Measurements from ENCODE around the gene NPHP1.
"Not testable (repeated sequence)": the region's sequence is repeated elsewhere in the genome, so short reads cannot be mapped to it uniquely, and the experiment has no call there.

Gene NPHP1

DNA sequence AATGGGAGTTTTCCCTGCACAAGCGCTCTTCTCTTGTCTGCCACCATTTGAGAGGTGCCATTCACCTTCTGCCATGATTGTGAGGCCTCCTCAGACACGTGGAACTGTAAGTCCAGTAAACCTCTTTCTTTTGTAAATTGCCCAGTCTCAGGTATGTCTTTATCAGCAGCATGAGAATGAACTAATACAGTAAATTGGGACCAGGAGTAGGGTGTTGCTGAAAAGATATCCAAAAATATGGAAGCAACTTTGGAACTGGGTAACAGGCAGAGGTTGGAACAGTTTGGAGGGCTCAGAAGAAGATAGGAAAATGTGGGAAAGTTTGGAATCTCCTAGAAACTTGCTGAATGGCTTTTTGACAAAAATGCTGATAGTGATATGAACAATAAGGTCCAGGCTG is 50.6 kb downstream of the NPHP1 start:
- Mint-ChIP-seq H3K4me1 (peaks cover 38% of the 10 kb centered on the region), H3K9me3 (peaks cover 15% of the 10 kb centered on the region)

DNA sequence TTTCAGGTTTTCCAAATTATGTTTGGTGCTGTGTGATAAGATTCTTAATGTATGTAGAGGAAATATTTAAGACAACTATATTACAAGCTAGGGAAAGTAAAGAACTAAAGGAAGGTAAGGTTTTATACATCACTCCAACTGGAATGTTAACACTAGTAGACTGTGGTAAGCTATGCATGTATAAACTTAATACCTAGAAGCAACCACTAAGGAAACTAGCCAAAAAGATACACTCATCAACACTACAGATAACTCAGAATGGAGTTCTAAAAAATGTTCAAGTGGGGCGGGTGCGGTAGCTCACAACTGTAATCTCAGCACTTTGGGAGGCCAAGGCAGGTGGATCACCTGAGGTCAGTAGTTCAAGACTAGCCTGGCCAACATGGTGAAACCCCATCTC is 51.4 kb downstream of the NPHP1 start:
- H3K36me3 Mint-ChIP-seq = peaks cover 5% of the 10 kb centered on the region
- no peak overlapping the region for H3K4me3 Mint-ChIP-seq
- peaks cover 39% of the 10 kb centered on the region for H3K4me1 Mint-ChIP-seq
- H3K27ac Mint-ChIP-seq = peak overlapping the region; percentile 18
- H3K9me3 Mint-ChIP-seq = peaks cover 15% of the 10 kb centered on the region
- H3K27me3 Mint-ChIP-seq = peaks cover 1% of the 10 kb centered on the region

More for the DNA sequence above, 50.6 kb downstream of the NPHP1 start:
- H3K27me3 Mint-ChIP-seq, H3K4me3 Mint-ChIP-seq, H3K36me3 Mint-ChIP-seq, H3K27ac Mint-ChIP-seq: not testable (repeated sequence)

DNA sequence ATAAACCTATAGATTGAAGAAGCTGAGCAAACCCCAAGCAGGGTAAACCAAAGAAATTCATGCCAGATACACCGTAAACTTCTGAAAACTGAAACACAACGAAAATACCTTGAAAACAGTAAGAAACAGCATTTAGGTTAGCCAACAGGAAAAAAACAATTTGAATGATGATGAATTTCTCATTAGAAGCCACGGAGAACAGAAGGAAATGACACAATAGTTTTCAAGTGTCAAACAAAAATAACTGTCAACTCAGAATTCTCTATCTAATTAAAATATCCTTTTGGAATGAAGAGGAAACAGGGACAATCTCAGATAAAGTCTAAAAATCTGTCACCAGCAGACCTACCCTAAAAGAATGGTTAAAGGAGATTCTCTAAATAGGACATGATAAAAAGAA is 51.9 kb downstream of the NPHP1 start:
- H3K4me1 Mint-ChIP-seq = peaks cover 39% of the 10 kb centered on the region

DNA sequence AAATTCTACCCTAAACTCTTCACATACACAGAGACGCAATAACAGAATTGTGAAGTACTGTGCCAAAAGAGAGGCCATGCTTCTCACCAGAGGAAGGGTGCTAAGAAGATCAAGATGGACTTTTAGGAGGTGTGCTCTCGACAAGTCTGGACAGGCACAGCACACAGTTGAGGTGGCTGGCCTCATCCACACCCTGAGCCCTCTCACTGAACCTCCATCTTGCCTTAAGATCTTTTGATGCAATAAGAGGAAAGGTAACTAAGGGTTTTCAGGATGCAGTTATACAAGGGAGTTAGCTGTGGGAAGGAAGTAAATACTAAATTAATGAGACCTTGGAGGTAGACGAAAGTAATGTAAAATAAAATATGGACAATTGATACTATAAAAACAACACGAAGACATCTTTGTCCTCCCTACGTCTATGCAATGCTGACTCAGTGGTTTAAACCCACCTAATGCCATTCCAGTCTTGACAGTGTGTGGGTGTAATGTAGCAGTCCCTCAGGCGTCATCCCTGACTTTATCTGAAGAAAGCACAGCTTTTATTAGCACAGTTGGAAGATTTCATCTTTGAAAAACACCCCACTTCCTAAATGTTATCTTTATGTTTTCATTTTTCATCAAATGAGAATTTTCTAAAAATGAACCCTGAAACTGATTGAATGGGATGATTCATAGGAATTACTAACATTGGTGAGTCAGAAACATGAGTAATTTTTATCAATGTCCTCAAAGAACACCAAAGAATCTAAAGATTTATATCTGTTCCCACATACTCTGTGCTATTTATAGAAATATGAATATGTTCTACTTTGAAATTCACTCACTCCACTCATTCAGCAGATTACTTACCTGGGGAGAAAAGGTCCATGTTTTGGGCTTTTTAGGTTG is 55.2 kb downstream of the NPHP1 start:
- H3K27ac Mint-ChIP-seq = peak overlapping the region; percentile 95
- peaks cover 15% of the 10 kb centered on the region for H3K9me3 Mint-ChIP-seq
- H3K4me1 Mint-ChIP-seq = peaks cover 37% of the 10 kb centered on the region
- peaks cover 3% of the 10 kb centered on the region for H3K36me3 Mint-ChIP-seq
- no peaks in the 10 kb centered on the region for H3K27me3 Mint-ChIP-seq
- H3K4me3 Mint-ChIP-seq = peak overlapping the region; percentile 66

More for the DNA sequence above, 51.9 kb downstream of the NPHP1 start:
- Mint-ChIP-seq H3K27me3 (peaks cover 1% of the 10 kb centered on the region), H3K27ac (no peak overlapping the region), H3K9me3 (peaks cover 15% of the 10 kb centered on the region), H3K36me3 (peaks cover 5% of the 10 kb centered on the region), H3K4me3 (no peak overlapping the region)

DNA sequence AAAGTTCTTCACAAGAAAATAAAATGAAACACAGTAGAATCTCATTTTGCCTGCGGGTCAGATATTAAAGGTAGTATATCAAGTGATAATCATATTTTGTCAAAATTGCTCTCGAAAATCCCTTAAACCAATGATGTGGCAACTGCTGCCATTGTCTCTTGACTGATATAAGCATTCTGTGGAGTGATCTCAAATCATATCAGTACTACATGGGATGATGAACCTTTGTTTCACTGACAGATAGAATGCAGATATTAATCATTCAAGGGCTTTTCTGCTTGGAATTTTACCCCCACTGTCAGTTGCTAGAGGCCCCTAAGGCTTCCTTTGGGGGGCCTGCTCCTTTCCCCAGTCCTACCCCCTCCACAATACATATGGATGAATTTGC is 57.9 kb downstream of the NPHP1 start:
- Mint-ChIP-seq H3K4me3 (no peak overlapping the region), H3K27me3 (no peaks in the 10 kb centered on the region), H3K4me1 (peaks cover 25% of the 10 kb centered on the region), H3K36me3 (no peaks in the 10 kb centered on the region), H3K9me3 (no peaks in the 10 kb centered on the region), H3K27ac (peak overlapping the region; percentile 41)

DNA sequence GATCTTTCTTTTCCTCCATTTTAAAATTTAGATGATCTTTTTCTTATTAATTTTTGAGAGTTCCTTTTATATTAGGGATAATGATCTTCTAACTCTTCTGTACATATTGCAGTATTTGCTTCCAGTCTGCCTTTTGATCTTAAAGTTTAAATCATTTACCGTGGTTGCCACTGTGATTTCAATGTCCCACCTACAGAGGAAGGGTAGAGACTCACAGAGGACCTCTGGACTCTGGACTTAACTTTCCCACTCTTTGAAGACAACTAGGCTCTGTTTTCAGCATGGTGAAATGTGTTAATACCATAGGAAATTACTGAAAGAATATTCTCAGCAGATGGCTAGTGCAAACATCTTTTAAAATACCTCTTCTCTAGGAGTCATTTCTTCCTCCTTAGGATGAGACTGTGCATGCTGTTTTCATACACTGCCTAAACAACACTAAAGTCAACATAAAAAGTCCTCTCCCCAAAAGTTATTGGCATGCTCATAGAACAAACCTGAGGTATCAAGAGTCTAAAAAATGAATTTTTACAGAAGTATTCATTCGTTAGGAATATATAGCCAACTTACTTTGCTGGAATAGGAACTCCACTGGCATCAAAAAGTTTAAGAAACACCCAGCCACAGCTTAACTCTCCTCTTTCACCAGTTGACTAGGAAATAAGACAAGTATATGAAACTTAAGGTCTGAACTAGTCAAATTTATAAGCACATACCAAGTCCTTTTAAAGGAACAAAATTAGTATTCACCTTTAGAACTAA is 58.4 kb downstream of the NPHP1 start:
- Mint-ChIP-seq H3K4me3 (no peak overlapping the region), H3K4me1 (peaks cover 25% of the 10 kb centered on the region), H3K9me3 (no peaks in the 10 kb centered on the region), H3K27ac (no peak overlapping the region), H3K27me3 (no peaks in the 10 kb centered on the region), H3K36me3 (no peaks in the 10 kb centered on the region)

DNA sequence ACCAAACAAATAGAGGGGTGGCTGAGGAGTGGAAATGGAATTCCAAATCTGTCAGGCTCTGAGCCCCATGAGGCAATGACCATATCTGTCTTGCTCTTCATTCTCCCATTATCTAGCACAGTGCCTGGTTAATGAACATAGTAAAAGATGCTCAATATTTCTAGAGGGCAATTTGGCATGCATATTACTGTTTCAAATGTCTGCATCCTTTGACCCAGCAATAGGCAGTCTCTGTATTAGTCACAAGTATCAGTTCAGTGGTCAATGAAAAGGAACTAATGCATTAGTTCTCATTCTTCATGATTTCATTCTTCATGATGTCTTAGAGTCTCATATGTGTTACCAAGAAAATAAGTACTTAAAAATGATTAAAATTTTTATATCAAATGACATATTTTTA is 60.8 kb downstream of the NPHP1 start:
- Mint-ChIP-seq H3K9me3 (no peaks in the 10 kb centered on the region), H3K27ac (no peak overlapping the region)

DNA sequence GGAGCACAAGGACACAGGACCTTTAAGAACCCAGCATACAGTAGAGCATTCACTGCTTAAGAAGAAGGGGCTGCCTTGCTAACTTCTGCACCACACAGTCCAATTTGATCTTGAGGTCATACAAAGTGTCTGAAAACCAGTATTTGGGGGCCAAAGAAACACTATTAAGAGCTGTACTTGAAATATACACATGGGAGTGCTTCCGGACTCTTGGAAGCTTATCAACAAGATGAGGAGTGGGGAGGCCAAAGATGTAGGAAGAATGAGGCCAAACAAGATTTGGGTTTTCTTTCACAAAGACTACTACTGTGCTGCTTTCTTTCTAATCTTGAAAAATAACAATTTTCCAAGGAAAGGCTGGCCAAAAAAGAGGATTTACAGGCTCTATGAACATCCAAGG is 64.4 kb downstream of the NPHP1 start:
- H3K4me1 Mint-ChIP-seq = no peaks in the 10 kb centered on the region
- H3K27me3 Mint-ChIP-seq = no peaks in the 10 kb centered on the region
- H3K4me3 Mint-ChIP-seq = no peak overlapping the region
- H3K27ac Mint-ChIP-seq = no peak overlapping the region
- no peaks in the 10 kb centered on the region for H3K9me3 Mint-ChIP-seq
- no peaks in the 10 kb centered on the region for H3K36me3 Mint-ChIP-seq

More for the DNA sequence above, 60.8 kb downstream of the NPHP1 start:
- Mint-ChIP-seq H3K4me1 (peaks cover 13% of the 10 kb centered on the region), H3K36me3 (no peaks in the 10 kb centered on the region), H3K27me3 (no peaks in the 10 kb centered on the region), H3K4me3 (no peak overlapping the region)

DNA sequence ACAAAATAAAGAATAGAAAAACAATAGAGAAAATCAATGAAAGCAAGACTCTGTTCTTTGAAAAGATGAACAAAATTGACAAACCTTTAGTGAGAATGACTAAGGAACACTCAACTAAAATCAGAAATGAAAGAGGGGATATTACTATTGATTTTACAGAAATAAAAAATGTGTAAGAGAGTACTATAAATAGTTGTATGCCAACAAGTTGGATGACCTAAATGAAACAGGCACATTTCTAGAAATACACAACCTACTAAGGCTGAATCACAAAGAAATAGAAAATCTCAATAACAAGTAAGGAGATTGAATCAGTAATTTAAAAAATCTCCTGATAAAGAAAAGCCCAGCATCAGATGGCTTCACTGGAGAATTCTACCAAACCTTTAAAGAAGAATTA is 70.8 kb downstream of the NPHP1 start:
- Mint-ChIP-seq H3K9me3 (peaks cover 7% of the 10 kb centered on the region), H3K27ac (peak overlapping the region; percentile 73), H3K4me1 (peaks cover 3% of the 10 kb centered on the region), H3K27me3 (peaks cover 2% of the 10 kb centered on the region), H3K36me3 (peaks cover 5% of the 10 kb centered on the region), H3K4me3 (no peak overlapping the region)

DNA sequence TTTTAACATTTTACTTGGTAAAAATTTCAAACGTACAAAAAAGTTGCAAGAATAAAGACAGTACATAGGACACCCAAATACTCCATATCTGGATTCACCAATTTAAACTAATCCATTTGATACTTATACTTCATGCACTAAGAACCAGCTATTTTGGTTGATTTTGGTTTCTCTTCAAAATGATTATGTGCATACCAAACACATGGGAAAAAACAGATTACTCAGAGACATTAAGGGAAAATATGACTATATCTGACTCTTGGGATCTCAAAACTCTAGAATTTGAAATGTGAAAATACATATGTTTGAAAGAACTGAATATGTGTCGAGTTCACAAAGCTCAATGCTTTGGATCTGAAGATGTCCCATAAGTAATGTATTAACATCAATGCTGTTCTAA is 73.6 kb downstream of the NPHP1 start:
- Mint-ChIP-seq H3K4me1 (peaks cover 3% of the 10 kb centered on the region), H3K4me3 (no peak overlapping the region), H3K9me3 (peaks cover 7% of the 10 kb centered on the region), H3K27me3 (peaks cover 2% of the 10 kb centered on the region), H3K36me3 (peaks cover 5% of the 10 kb centered on the region), H3K27ac (peak overlapping the region; percentile 36)

DNA sequence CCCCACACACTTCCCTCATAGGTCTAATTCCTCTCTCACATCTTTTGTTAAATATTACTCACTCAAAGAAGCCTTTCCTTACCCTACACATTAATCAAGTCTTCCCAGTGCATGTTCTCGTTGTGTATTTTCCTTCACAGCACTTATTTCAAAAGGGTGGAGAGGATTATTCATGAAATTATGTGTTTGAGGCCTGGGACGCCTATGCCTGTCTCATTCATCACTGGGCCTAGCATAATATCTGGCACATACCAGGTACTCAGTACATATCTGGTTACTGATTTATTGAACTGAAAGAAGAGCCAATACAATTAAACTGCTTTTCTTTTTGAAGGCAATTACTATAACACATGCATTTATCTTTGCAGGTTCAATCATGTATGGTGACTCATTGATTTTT is 74.1 kb downstream of the NPHP1 start:
- peaks cover 3% of the 10 kb centered on the region for H3K4me1 Mint-ChIP-seq
- H3K4me3 Mint-ChIP-seq = no peak overlapping the region
- H3K27ac Mint-ChIP-seq = no peak overlapping the region
- peaks cover 2% of the 10 kb centered on the region for H3K27me3 Mint-ChIP-seq
- peaks cover 7% of the 10 kb centered on the region for H3K9me3 Mint-ChIP-seq
- H3K36me3 Mint-ChIP-seq = peaks cover 5% of the 10 kb centered on the region

DNA sequence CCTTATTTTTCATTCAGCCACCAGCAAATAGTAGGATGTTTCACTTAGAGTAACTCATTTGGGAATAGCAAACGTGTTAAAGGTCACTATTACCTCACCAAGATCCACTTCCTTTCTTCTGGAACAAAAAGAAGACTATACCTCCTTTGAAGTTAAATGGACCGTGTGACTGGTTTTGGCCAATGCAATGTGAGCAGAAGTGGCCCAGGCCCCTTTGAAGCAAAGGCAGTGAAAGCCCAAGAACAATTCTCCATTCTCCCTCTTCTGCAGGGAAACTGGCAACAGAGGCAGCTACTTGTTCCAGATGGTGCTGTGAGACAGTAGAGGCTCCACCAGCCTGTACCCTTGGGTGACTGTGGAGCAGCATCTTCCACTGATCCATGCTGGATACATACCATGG is 77.9 kb downstream of the NPHP1 start:
- Mint-ChIP-seq H3K9me3 (no peaks in the 10 kb centered on the region), H3K36me3 (peaks cover 3% of the 10 kb centered on the region), H3K27ac (no peak overlapping the region), H3K4me1 (no peaks in the 10 kb centered on the region), H3K27me3 (no peaks in the 10 kb centered on the region), H3K4me3 (no peak overlapping the region)

DNA sequence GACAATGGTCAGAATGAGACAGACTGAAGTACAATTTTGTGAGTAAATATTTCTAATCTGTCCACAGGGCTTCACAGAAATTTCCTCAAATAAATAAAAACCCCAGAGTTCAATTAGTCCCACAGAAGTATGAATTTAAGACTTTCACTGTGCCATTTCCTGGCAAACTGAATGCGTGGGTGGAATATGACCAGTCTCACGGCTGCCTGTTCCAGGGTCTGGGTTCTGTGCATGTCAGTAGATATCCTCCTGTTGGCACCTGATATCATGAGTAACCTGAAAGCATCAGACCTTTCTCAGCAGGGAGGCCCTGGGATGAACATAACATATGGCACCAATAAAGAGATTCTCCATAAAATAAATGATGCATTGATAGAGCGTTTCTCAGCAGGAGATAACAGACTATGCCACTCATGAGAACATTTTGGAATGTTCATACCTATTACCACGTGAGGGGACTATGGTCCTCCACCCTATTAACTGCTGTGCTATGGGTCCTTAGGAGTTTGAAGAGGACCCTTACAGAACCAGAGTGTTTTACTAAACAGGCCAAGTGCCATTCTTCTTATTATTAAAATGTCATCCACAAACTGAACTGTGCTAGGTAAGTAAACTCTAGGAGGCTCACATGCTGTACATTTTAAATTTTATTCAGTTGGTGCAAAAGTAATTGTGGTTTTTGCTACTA is 78.6 kb downstream of the NPHP1 start:
- peaks cover 2% of the 10 kb centered on the region for H3K36me3 Mint-ChIP-seq

DNA sequence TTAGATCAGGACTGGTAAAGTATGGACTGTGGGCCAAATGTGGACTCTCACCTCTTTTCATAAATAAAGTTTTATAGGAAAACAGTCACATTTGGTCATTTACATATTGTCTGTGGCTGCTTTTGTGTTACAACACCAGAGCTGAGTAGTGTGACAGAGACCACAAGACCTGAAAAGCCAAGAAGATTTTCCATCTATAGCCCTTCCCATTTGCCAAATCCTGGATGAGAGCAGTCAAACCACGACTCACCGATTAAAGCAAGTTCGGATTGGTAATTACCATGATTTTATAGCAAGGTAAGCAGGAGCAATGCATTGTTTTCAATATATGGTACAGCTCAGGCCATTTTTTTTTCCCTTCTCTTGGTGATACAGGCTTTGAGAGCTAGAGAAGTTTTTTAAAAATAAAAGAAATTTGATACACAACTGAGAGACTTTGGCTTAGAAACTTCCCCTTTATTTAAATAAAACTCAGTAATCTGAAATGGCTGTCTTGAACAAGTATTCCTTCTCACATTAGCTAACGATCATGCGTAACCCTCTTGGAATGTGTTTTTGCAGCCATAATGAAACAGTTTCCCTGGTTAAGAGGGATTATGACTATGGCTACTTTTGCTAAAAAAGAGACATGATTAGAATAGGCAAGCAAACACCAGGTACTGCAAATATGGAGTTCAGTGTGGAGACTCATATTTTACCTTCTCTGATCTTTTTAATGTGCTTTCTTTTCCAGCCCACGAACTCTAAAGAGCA is 79.7 kb downstream of the NPHP1 start:
- H3K36me3 Mint-ChIP-seq = no peaks in the 10 kb centered on the region

More for the DNA sequence above, 78.6 kb downstream of the NPHP1 start:
- Mint-ChIP-seq H3K27ac (no peak overlapping the region), H3K9me3 (no peaks in the 10 kb centered on the region), H3K4me3 (no peak overlapping the region), H3K4me1 (no peaks in the 10 kb centered on the region), H3K27me3 (no peaks in the 10 kb centered on the region)

More for the DNA sequence above, 79.7 kb downstream of the NPHP1 start:
- H3K4me3 Mint-ChIP-seq = no peak overlapping the region
- H3K4me1 Mint-ChIP-seq = no peaks in the 10 kb centered on the region
- H3K27ac Mint-ChIP-seq = no peak overlapping the region
- H3K9me3 Mint-ChIP-seq = no peaks in the 10 kb centered on the region
- no peaks in the 10 kb centered on the region for H3K27me3 Mint-ChIP-seq

Data from activated naive CD4-positive, alpha-beta T cell treated with anti-CD3 and anti-CD28 coated beads, Interleukin-2, amount 50 U/mL, for 24 hours (primary cell).